Testis (tissue), 5 donors: ENCODE results near the gene SLC19A1. TPM values are rescaled to one million over a fixed set of nuclear protein-coding genes. Genes with fewer than 3 reads are reported as not detected.

Experiments used
- DNase-seq: peaks from one replicate; pipeline ENCODE4 v3.0.0-alpha.2; 2019
- H3K27ac ChIP-seq, 2 donors: fragments of 200-600 bp; sonication (generic); one replicate each; pipeline ENCODE4 v1.5.1; 2019
- H3K27me3 ChIP-seq: fragments of 200-600 bp; sonication (generic); one replicate; pipeline ENCODE4 v1.5.1; 2019
- H3K36me3 ChIP-seq: fragments of 200-600 bp; sonication (generic); one replicate; pipeline ENCODE4 v1.5.1; 2017; ENCODE audit warnings: low read depth; ENCODE audit errors: missing control alignments
- H3K4me1 ChIP-seq: fragments of 200-600 bp; sonication (generic); one replicate; pipeline ENCODE4 v1.5.1; 2019
- H3K4me3 ChIP-seq, 2 donors: fragments of 200-600 bp; sonication (generic); one replicate each; pipeline ENCODE4 v1.5.1; 2017 to 2019
- H3K9me3 ChIP-seq: fragments of 200-600 bp; sonication (generic); one replicate; pipeline ENCODE4 v1.5.1; 2017
- POLR2A ChIP-seq: fragments of 450-650 bp; IDR thresholded peaks from one replicate; pipeline ENCODE4 v1.6.1; 2017; ENCODE audit warnings: antibody characterized with exemption, mild to moderate bottlenecking, moderate library complexity
- WGBS, 2 donors: methylation state at CpG; one replicate each; pipeline ENCODE4 v1.1.5; 2018; 5-methylcytosine and 5-hydroxymethylcytosine counted together
- intact Hi-C: fragments of 100-400 bp; cut with DNase I; formaldehyde crosslinking; loops from one replicate; pipeline ENCODE4 v1.15.1; 2023; ENCODE audit warnings: low total_unique reads
- long read RNA-seq, 2 donors: transcript quantifications; one replicate each; lab custom pipeline, GENCODE V29; 2026
- polyA plus RNA-seq: library from polyadenylated mRNA; stranded (reverse); fragments of 350-450 nt; fragmentation: Illumina TruSeq; extraction: RNeasy Lipid Tissue Mini Kit (QIAGEN cat#74804); gene quantifications from one replicate; pipeline ENCODE4 v1.2.3, GENCODE V29; 2014; ENCODE audit warnings: low read depth, low replicate concordance; ENCODE audit not compliant: insufficient read depth
- total RNA-seq, 2 donors: library from RNA; depleted of rRNA; stranded (reverse); fragments of >200 nt; gene quantifications; one replicate each; pipeline ENCODE4 v1.2.3, GENCODE V29; 2016
- TF ChIP-seq, protein P1 (sequence below), 3 experiments: fragments of 450-650 bp in 2 of 3; fragments of 200-600 bp in 1 of 3; sonication (generic) in 1 of 3; IDR thresholded peaks; one replicate each; pipeline ENCODE4 v1.5.1; 2016 to 2019; ENCODE audit warnings: antibody characterized with exemption in 3 of 3, mild to moderate bottlenecking in 2 of 3, moderate library complexity in 1 of 3

SLC19A1 gene
- total RNA-seq = 10 to 100 TPM; 15.7 to 17.4 TPM
- 5.5 TPM for polyA plus RNA-seq
- long read RNA-seq, donor 1, partial matches to known transcripts = 443 of 458 reads
- long read RNA-seq, donor 1, other reads (novel, unspliced or antisense) = 12 of 458 reads
- long read RNA-seq, donor 2, partial matches to known transcripts = 184 of 194 reads
- long read RNA-seq, donor 2, other reads (novel, unspliced or antisense) = 9 of 194 reads

DNA sequence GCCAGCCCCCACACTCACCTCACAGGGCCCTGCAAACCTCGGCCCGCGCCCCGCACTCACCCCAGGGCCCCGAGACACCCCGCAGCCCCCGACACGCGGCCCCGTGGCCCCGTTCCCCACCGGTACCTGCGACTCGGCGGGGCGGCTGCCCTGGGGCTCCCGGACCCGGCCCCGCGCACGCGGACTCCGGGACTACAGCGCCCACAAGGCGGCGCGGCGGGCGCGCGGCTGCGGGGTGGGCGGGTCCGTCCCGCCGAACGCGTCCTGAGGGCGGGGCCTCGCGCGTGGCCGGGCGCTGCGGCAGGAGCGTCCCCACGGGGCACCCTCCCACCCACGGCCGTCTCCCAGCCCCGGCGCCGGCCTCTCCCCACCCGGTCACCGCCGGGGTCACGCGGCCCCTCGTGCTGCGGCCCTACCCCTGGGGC is at the start of gene SLC19A1:
TSS of gene SLC19A1 (minus strand) at position 199 of the 425 bp plus-strand sequence. CDS start 4,481 bp downstream, outside the sequence.
- intact Hi-C loops = no loop called here
- DNase-seq = peak; percentile 67
- Histone ChIP-seq H3K9me3 (no peaks in the 10 kb centered on the region), H3K4me3 (peak within 1 kb of the TSS; percentile 67), H3K27me3 (no peaks in the 10 kb centered on the region), H3K4me1 (peaks cover 16% of the 10 kb centered on the region), H3K27ac (peak within 1 kb of the TSS; percentile 8 to 71), H3K36me3 (no peaks in the 10 kb centered on the region)
- TF ChIP-seq, protein P1, sequence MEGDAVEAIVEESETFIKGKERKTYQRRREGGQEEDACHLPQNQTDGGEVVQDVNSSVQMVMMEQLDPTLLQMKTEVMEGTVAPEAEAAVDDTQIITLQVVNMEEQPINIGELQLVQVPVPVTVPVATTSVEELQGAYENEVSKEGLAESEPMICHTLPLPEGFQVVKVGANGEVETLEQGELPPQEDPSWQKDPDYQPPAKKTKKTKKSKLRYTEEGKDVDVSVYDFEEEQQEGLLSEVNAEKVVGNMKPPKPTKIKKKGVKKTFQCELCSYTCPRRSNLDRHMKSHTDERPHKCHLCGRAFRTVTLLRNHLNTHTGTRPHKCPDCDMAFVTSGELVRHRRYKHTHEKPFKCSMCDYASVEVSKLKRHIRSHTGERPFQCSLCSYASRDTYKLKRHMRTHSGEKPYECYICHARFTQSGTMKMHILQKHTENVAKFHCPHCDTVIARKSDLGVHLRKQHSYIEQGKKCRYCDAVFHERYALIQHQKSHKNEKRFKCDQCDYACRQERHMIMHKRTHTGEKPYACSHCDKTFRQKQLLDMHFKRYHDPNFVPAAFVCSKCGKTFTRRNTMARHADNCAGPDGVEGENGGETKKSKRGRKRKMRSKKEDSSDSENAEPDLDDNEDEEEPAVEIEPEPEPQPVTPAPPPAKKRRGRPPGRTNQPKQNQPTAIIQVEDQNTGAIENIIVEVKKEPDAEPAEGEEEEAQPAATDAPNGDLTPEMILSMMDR (IDR thresholded peaks at IDR 0.05) = peak; percentile 20 to 63 (median 31)
- TF ChIP-seq POLR2A = no peak
- 2% methylated on average over 40 of the region's 59 CpGs; no CpG with 5 or more reads in 1 of the 2 donors for WGBS, 2 donors

DNA sequence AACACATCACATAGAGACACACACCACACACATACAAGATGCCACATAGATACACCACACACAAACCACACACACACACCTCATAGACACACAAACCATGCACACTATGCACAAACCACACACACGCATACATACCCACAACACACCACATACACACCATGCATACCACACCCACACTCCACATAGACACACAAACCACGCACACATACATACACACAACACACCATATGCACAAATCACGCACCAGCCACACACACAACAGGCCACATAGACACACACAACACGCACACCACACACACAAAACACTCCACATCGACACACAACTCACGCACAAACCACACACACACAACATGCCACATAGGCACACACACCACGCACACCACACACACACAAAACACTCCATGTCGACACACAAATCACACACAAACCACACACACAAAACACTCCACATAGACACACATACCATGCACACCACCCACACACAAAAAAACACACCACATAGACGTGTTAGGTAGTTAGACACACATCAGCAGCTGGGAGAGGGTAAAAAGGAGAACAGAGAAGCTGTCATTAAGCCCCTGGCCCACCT is 49.5 kb upstream of the SLC19A1 start:
- TF ChIP-seq, protein P1 (IDR thresholded peaks at IDR 0.05) = no peak
- TF ChIP-seq POLR2A = no peak
- Histone ChIP-seq H3K9me3 (no peaks in the 10 kb centered on the region), H3K27me3 (no peaks in the 10 kb centered on the region), H3K4me3 (no peak overlapping the region), H3K4me1 (no peaks in the 10 kb centered on the region), H3K27ac (no peak overlapping the region), H3K36me3 (no peaks in the 10 kb centered on the region)
- 82 to 87% methylated on average over 9 of the region's 9 CpGs for WGBS, 2 donors
- DNase-seq = no peak
- intact Hi-C loops = loop anchor here (5.0 kb wide), 1 partner anchor 34 kb away; no protein-coding TSS in a partner anchor

DNA sequence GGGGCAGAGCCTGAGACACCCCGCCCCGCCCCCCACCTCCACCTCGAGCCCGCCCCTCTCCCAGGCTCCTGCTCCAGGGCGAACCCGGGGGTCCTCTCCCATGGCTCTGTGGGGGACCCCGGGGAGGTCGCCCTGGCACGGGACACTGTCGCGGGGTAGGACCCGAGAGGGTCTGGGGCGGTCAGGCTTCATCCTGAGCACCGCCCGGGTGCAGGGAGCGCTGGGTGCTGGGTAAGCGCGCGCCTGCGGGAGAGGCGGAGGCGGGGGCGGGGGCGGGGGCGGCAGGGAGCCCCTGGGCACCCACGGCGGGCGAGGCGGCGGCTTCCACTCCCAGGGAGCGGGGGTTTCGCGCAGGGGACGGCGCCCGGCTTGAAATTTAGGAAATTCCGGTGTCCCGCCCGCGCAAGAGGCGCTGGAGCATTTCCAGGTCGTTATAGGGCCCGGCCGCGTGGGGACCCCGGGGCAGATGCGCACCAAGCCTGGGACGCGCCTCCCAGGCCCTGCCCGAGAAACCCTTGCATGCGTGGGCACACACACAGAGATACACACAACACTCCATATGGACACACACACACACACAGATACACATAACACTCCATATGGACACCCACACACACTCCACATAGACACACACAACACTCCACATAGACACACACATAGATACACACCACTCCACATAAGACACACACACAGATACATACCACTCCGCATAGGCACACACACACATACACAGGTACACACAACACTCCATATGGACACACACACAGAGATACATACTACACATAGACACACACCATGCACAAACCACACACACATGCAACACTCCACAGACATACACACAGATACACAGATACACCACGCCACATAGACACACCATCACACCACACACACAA is 48.7 kb upstream of the SLC19A1 start:
- peak overlapping the region; percentile 58 to 69 for H3K4me3 ChIP-seq
- DNase-seq = no peak
- TF ChIP-seq POLR2A = no peak
- TF ChIP-seq, protein P1 (IDR thresholded peaks at IDR 0.05) = no peak
- no peaks in the 10 kb centered on the region for H3K9me3 ChIP-seq
- intact Hi-C loops = loop anchor here (5.0 kb wide), 1 partner anchor 34 kb away; no protein-coding TSS in a partner anchor
- no peaks in the 10 kb centered on the region for H3K4me1 ChIP-seq
- 9 to 88% methylated on average over 2 to 53 of the region's 53 CpGs for WGBS, 2 donors
- H3K27ac ChIP-seq = peak overlapping the region in 1 of 2 donors; percentile 45
- no peaks in the 10 kb centered on the region for H3K27me3 ChIP-seq
- H3K36me3 ChIP-seq = no peaks in the 10 kb centered on the region

DNA sequence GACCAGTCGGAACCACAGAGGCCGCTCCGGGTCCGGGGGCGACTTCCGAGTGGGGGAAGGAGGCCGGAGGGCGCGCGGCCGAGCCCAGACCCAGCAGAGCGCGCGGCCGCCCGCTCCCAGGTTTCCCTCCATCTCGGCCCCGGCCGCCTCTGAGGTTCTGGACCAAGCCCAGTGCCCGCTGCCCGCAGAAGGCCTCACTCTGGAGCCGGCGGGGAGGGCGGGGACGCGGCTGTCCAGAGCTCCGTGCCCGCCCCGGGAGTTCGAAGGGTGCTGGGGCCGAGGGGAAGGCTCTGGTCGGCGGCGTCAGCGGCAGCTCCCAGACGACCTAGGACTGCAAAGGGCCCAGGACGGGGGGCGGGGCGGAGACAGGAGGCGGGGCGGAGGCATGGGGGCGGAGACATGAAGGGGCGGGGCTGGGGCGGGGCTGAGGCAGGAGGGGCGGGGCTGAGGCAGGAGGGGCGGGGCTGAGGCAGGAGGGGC is 48.0 kb upstream of the SLC19A1 start:
- H3K27me3 ChIP-seq = no peaks in the 10 kb centered on the region
- no peaks in the 10 kb centered on the region for H3K36me3 ChIP-seq
- TF ChIP-seq, protein P1 (IDR thresholded peaks at IDR 0.05) = no peak
- TF ChIP-seq POLR2A = no peak
- H3K27ac ChIP-seq = peak overlapping the region; percentile 29 to 65
- WGBS, 2 donors = 1 to 2% methylated on average over 15 to 32 of the region's 46 CpGs
- no peaks in the 10 kb centered on the region for H3K9me3 ChIP-seq
- peak; percentile 84 for DNase-seq
- intact Hi-C loops = loop anchor here (5.0 kb wide), 1 partner anchor 33 kb away; no protein-coding TSS in a partner anchor
- H3K4me3 ChIP-seq = peak overlapping the region; percentile 58 to 69
- no peaks in the 10 kb centered on the region for H3K4me1 ChIP-seq
